Right forelimb (tissue), 1 donor: ENCODE results near the gene KRT82.
"Not testable (repeated sequence)": the region's sequence is repeated elsewhere in the genome, so short reads cannot be mapped to it uniquely, and the experiment has no call there.

Experiments used
- DNase-seq: peaks from one replicate; pipeline ENCODE4 v3.0.0-alpha.2; 2018

The KRT82 gene

GRCh38 chr12:52405922-52406385, at the start of gene KRT82:
Gene KRT82 (minus strand): TSS chr12:52406335. CDS start chr12:52406277, 58 bp downstream.
- DNase-seq: no peak

- DNase-seq: no peak
Observed at GRCh38 chr12:52455821-52456220, 49.7 kb upstream of the KRT82 start.

- no peak for DNase-seq
Observed at GRCh38 chr12:52454411-52455201, 48.5 kb upstream of the KRT82 start.

- no peak for DNase-seq
Observed at GRCh38 chr12:52452101-52452500, 46.0 kb upstream of the KRT82 start, which contains the start of gene KRT6B. Gene KRT6B (minus strand): TSS chr12:52452146. CDS start chr12:52452078, 68 bp downstream.

GRCh38 chr12:52448228-52448627, 42.1 kb upstream of the KRT82 start:
- no peak for DNase-seq

GRCh38 chr12:52447196-52447595, 41.1 kb upstream of the KRT82 start:
- not testable (repeated sequence) for DNase-seq

- no peak for DNase-seq
Observed at GRCh38 chr12:52446367-52447045, 40.4 kb upstream of the KRT82 start.

- no peak for DNase-seq
Observed at GRCh38 chr12:52445876-52446275, 39.7 kb upstream of the KRT82 start.

GRCh38 chr12:52444647-52445595, 38.8 kb upstream of the KRT82 start:
- DNase-seq: no peak

- no peak for DNase-seq
Observed at GRCh38 chr12:52443966-52444365, 37.8 kb upstream of the KRT82 start.

- DNase-seq: no peak
Observed at GRCh38 chr12:52442600-52443061, 36.5 kb upstream of the KRT82 start.

- no peak for DNase-seq
Observed at GRCh38 chr12:52441320-52441911, 35.3 kb upstream of the KRT82 start.

GRCh38 chr12:52440821-52441319, 34.7 kb upstream of the KRT82 start:
- no peak for DNase-seq

GRCh38 chr12:52439845-52440244, 33.7 kb upstream of the KRT82 start:
- no peak for DNase-seq

- DNase-seq: no peak
Observed at GRCh38 chr12:52439420-52439819, 33.3 kb upstream of the KRT82 start.

- DNase-seq: no peak
Observed at GRCh38 chr12:52438305-52439301, 32.5 kb upstream of the KRT82 start.

- no peak for DNase-seq
Observed at GRCh38 chr12:52437508-52437907, 31.4 kb upstream of the KRT82 start.

GRCh38 chr12:52436828-52437474, 30.8 kb upstream of the KRT82 start:
- no peak for DNase-seq

GRCh38 chr12:52436000-52436827, 30.1 kb upstream of the KRT82 start:
- DNase-seq: no peak

GRCh38 chr12:52435659-52435999, 29.5 kb upstream of the KRT82 start:
- no peak for DNase-seq
